T-helper 17 cell (primary cell): ENCODE measurements around the gene POU2F1. TPM values are rescaled to one million over a fixed set of nuclear protein-coding genes. Genes with fewer than 3 reads are reported as not detected.
"Not testable (repeated sequence)": the region's sequence is repeated elsewhere in the genome, so short reads cannot be mapped to it uniquely, and the experiment has no call there.

ENCODE experiments used
- ATAC-seq: fragments of 150-1000 bp; cut with Tn5 transposase; 2 replicates; pipeline ENCODE4 v1.10.0; 2021; ENCODE audit warnings: mild to moderate bottlenecking, moderate library complexity
- DNase-seq, 3 donors: peaks; one replicate each; pipeline versions ENCODE4 v3.0.0 to v3.0.0-alpha.2; 2020 to 2021
- H3K9me3 ChIP-seq: one replicate; pipeline ENCODE4 v1.7.0; 2013; ENCODE audit warnings: low read length, mild to moderate bottlenecking; ENCODE audit not compliant: control insufficient read depth, poor library complexity, severe bottlenecking
- H3K27ac Mint-ChIP-seq: one replicate; pipeline ENCODE4 v1.8.0; 2022; ENCODE audit warnings: mild to moderate bottlenecking, moderate library complexity, mixed read lengths
- H3K27me3 Mint-ChIP-seq: one replicate; pipeline ENCODE4 v1.8.0; 2022; ENCODE audit warnings: mixed read lengths
- H3K36me3 Mint-ChIP-seq: one replicate; pipeline ENCODE4 v1.8.0; 2022; ENCODE audit warnings: low read depth, mixed read lengths
- H3K4me1 Mint-ChIP-seq: one replicate; pipeline ENCODE4 v1.8.0; 2022; ENCODE audit warnings: mild to moderate bottlenecking, mixed read lengths
- H3K4me3 Mint-ChIP-seq: one replicate; pipeline ENCODE4 v1.8.0; 2022; ENCODE audit warnings: mild to moderate bottlenecking, moderate library complexity, mixed read lengths
- total RNA-seq, 4 donors: library from RNA in 2 of 4; stranded (reverse) in 2 of 4; gene quantifications; one replicate each; pipeline ENCODE4 v1.2.3 and lab custom pipeline; 2022 to 2026

POU2F1 gene
- total RNA-seq, 2 donors from 2014 or later: 28.7 to 31.2 TPM

DNA sequence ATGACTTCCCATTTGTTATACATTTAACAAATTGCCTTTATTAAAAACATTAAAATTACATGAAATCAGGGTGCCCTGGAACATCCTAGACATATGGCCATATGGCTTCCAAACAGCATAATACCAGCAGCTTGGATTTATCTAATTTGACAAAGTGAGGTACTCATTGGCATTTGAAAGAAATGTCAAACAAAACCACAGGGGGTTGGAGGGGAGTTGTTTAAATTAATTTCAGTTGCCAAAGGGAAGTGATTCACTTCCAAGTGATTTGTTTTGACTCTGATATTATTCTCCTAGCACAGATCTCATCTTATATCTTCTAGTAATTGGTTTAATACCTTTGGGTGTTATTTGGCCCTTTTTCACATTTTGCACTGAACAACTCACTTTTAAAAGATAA lies 24.5 kb upstream of the POU2F1 start:
- peaks cover 25% of the 10 kb centered on the region for H3K27me3 Mint-ChIP-seq
- no peak overlapping the region for H3K4me3 Mint-ChIP-seq

DNA sequence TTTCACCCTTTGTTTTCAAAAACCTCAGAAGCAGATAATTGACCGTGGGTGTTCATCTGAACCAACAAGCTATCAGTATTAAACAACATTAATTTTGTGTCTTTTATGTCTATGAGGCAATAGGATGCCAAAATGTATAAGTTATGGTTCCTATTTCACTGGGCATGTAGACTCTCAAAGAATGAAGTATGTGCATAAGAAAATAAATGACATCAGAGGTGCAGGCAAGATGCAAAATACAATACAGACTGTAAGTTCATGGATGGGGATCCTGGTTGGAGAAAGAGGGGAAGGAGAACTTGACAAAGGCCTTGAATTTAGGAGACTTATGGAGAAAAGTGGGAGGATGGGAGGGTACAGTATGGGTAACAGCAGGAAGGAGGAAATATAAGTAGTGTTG lies 23.4 kb upstream of the POU2F1 start:
- no peaks in the 10 kb centered on the region for H3K9me3 ChIP-seq
- Mint-ChIP-seq H3K36me3 (peaks cover 2% of the 10 kb centered on the region), H3K27ac (no peak overlapping the region), H3K4me3 (no peak overlapping the region), H3K4me1 (no peaks in the 10 kb centered on the region), H3K27me3 (peaks cover 21% of the 10 kb centered on the region)
- ATAC-seq (no peak), DNase-seq (no peak)

More for the DNA sequence above, 24.5 kb upstream of the POU2F1 start:
- no peak overlapping the region for H3K27ac Mint-ChIP-seq
- DNase-seq (no peak), ATAC-seq (no peak)
- H3K4me1 Mint-ChIP-seq: no peaks in the 10 kb centered on the region
- peaks cover 2% of the 10 kb centered on the region for H3K36me3 Mint-ChIP-seq
- no peaks in the 10 kb centered on the region for H3K9me3 ChIP-seq

DNA sequence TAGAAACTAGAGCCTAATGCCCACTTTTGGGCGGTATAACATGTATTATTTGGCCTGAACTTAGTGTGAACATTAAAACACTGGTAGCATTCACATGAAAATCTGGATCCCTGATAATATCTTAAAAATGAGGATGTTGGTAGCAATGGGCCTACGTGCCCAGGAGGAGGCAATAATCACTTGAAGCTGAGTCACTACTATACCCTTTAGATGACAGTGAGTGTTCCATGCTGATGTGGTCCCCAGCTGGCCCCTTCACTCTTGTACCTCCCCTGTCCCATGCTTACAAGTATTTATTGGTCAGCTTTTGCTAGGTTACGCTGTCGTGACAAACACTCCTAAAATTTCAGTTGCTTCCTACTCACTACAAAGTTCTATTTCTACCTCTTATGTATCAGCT lies 23.0 kb upstream of the POU2F1 start:
- Mint-ChIP-seq H3K36me3 (peaks cover 2% of the 10 kb centered on the region), H3K27me3 (peaks cover 17% of the 10 kb centered on the region), H3K27ac (no peak overlapping the region), H3K4me3 (no peak overlapping the region), H3K4me1 (no peaks in the 10 kb centered on the region)
- H3K9me3 ChIP-seq: no peaks in the 10 kb centered on the region
- ATAC-seq (no peak), DNase-seq (no peak)

DNA sequence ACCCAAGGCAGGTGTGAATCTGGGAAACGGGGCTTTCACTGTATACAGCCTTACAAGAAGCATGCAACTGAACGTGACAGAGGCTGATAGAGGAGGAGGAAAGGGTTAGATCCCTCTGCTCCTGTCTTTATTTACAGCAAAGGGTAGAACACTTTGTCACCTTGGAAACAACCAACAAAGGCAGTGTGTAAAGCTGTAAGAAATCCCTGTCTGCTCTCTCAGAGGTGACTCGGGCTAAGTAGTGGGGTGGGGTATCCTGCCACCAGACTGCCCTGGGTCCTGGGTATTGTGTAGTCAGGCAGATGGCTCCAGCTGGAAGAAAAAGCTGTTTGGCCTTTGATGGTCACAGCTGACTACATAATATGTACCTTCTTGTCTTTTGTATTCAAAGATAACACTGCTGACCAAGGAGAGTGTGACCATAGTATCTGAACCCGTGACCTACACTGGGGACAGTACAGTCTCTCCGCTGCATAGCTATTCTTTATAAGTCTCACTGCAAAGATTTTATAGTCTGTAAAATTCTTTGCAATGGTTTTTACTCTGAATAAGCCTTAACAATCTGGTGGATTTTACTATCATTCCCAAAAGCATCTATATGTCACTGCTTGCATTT lies 22.1 kb upstream of the POU2F1 start:
- no peak overlapping the region for H3K4me3 Mint-ChIP-seq
- no peak for ATAC-seq
- no peaks in the 10 kb centered on the region for H3K36me3 Mint-ChIP-seq
- no peaks in the 10 kb centered on the region for H3K4me1 Mint-ChIP-seq
- no peaks in the 10 kb centered on the region for H3K9me3 ChIP-seq
- DNase-seq: no peak
- no peak overlapping the region for H3K27ac Mint-ChIP-seq
- H3K27me3 Mint-ChIP-seq: peaks cover 10% of the 10 kb centered on the region

DNA sequence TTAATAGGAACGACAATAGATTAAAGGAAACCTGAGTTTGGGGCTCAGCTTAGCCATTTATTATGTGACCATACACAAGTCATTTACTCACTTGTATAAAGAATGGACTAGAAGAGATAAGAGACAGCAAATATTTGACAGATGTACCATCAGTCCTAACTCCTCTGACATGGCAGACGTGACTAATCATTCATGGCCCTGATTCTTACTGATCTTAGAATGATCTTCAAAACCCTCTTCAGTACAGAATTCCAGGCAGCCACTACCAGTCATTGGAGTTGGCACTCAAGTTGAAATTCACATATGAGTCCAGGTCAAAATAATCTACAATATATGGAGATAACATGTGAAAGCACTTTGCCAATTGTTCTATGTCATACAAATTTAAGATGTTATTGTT lies 21.0 kb upstream of the POU2F1 start:
- no peak overlapping the region for H3K4me3 Mint-ChIP-seq
- no peaks in the 10 kb centered on the region for H3K4me1 Mint-ChIP-seq
- H3K27ac Mint-ChIP-seq: no peak overlapping the region
- DNase-seq (no peak), ATAC-seq (no peak)
- H3K9me3 ChIP-seq: no peaks in the 10 kb centered on the region
- H3K27me3 Mint-ChIP-seq: peaks cover 10% of the 10 kb centered on the region
- H3K36me3 Mint-ChIP-seq: no peaks in the 10 kb centered on the region

DNA sequence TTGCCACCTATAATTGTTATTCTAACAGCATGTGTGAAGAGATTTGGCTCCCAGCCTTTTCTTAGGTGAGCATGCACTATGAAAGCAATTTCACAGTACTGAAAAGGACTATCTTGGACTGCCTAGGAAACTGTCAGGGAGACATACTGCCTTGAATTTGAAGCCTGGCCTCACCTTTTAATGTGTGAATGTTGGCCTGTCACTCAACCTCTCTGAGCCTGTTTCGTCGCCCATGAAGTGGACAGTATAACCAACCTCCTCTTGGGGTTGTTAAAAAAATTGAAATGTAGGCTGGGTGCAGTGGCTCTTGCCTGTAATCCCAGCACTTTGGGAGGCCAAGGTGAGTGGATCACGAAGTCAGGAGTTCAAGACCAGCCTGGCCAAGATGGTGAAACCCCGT lies 20.4 kb upstream of the POU2F1 start:
- Mint-ChIP-seq H3K27me3 (peaks cover 10% of the 10 kb centered on the region), H3K4me3 (no peak overlapping the region), H3K27ac (no peak overlapping the region), H3K36me3 (no peaks in the 10 kb centered on the region), H3K4me1 (no peaks in the 10 kb centered on the region)
- ATAC-seq (no peak), DNase-seq (no peak)
- H3K9me3 ChIP-seq: no peaks in the 10 kb centered on the region

DNA sequence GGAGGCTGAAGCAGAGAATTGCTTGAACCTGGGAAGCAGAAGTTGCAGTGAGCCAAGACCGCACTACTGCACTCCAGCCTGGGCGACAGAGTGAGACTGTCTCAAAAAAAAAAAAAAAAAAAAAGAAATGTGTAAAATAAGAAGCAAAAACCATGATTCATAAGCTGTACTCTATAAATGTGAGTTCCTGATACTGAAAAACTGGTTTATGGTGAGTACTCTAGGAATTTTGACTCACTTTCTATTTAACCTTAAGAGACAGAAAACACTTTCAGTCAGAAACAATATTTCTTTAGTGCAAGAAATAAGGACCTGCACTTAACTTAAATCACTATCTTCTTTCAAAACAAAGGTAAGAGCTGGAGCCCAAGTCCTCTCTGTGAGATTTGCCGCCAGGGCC lies 19.9 kb upstream of the POU2F1 start:
- H3K4me3 Mint-ChIP-seq: no peak overlapping the region
- peaks cover 10% of the 10 kb centered on the region for H3K27me3 Mint-ChIP-seq
- H3K4me1 Mint-ChIP-seq: no peaks in the 10 kb centered on the region
- DNase-seq (no peak), ATAC-seq (no peak)
- H3K27ac Mint-ChIP-seq: no peak overlapping the region
- no peaks in the 10 kb centered on the region for H3K9me3 ChIP-seq
- H3K36me3 Mint-ChIP-seq: no peaks in the 10 kb centered on the region

DNA sequence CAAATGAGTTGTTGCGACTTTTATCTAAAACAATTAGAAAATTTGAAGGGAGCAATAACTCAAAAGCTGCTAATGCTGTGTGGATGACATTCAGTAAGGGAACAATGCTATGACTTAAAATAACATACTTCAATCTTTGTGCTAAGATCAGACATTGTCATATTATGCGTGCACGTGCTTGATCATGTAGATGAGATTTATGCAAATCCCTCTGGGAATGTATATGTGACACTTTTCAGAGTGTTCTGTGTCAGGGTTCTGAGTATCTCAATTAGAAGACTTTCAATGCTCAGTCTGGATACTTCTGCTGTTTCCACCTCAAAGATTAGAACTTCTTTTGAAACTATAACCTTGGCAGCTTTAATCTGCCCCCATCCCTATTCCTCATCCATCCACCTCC lies 18.6 kb upstream of the POU2F1 start:
- no peak for ATAC-seq
- Mint-ChIP-seq H3K27ac (no peak overlapping the region), H3K36me3 (peaks cover 2% of the 10 kb centered on the region), H3K4me3 (no peak overlapping the region), H3K27me3 (peaks cover 9% of the 10 kb centered on the region), H3K4me1 (no peaks in the 10 kb centered on the region)
- no peak for DNase-seq
- no peaks in the 10 kb centered on the region for H3K9me3 ChIP-seq

DNA sequence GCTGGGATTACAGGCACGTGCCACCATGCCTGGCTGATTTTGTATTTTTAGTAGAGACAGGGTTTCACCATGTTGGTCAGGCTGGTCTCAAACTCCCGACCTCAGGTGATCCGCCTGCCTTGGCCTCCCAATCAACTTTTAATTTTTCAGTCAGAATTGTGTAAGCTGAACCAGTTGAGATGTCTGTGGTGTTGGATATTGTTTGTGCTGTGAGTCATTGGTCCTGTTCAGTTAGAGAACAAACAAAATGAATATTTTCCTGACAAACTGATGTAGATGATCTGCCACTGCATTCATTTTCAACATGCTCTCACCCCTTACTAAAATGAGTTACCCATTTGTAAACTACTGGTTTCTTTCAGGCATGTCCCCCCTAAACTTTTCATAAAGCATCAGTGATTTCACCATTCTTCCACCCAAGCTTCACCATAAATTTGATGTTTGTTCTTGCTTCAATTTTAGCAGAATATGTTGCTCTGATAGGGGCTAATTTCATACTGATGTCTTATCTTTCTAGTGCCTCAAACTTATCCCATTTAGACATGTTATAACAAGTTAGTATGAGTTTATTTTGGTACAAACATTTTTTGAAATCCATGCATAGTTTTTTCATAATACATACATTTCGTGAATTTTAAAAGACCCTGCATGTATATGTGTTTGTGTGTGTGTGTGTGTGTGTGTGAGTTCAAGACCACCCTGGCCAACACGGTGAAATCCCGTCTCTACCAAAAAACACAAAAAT lies 15.2 kb upstream of the POU2F1 start:
- H3K4me1 Mint-ChIP-seq, DNase-seq, H3K9me3 ChIP-seq, ATAC-seq, H3K36me3 Mint-ChIP-seq, H3K27me3 Mint-ChIP-seq, H3K27ac Mint-ChIP-seq, H3K4me3 Mint-ChIP-seq: not testable (repeated sequence)

DNA sequence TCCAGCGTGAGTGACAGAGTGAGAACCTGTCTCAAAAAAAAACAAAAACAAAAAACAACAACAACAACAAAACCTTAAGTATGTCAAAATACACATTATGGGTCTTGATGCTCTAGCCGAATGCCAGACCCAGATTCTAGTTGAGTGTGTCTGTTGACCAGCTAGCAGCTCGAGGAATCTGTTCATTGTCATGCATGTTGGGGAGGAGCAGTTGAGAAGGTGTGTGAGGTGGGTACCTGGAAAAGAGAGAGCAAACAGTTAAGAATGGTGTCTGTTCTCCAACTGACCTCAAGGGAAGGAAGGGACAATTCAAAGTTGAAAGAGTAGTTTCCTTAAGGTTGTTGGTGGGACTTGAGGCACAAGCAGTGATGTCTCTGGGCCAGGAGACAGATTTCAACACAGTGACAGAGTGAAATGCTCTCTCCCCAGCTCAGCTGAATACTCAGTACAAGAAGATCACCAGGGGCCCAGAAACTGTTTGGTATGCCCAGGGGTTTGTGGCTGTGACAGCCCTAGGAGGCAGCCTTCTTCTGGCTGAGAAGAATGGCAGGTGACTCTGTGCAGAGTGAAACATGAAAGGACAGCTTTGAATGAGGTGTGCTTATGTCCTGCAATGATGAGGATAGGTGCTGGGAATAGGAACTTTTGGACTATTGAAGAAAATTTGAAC lies 14.4 kb upstream of the POU2F1 start:
- H3K36me3 Mint-ChIP-seq: peaks cover 2% of the 10 kb centered on the region
- ATAC-seq: no peak
- H3K27me3 Mint-ChIP-seq: no peaks in the 10 kb centered on the region
- H3K27ac Mint-ChIP-seq: no peak overlapping the region
- DNase-seq: no peak
- H3K9me3 ChIP-seq: no peaks in the 10 kb centered on the region
- no peak overlapping the region for H3K4me3 Mint-ChIP-seq
- no peaks in the 10 kb centered on the region for H3K4me1 Mint-ChIP-seq

DNA sequence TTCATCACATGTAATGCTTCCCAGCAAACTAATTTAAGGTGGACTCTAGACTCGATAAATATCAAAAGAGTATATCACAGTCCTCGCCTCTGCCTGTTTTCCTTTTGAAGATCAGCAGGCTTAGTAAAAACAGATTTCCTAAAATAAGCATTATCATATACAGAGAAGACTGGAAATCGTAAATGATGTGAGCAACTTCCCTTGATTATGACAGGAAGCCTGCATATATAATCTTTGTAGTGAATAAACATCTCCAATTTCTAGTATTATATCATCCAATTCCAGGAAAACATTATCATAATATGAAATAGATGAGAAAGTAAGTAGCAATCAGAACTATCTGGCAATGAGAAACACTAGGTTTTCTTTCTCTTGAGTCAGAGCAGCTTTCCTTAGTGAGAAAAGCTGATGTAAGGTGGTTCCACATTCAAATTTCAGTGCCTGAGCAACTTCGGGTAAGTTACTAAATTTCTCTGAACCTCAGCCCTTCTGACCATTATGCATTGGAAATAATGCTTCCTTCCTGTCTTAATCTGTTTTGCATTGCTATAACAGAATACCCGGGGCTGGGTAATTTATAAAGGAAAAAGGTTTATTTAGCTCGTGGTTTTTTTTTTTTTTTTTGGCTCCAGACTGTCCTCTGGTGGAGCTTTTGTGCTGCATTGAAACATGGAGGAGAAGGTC lies 12.6 kb upstream of the POU2F1 start:
- Mint-ChIP-seq H3K4me3 (no peak overlapping the region), H3K36me3 (peaks cover 2% of the 10 kb centered on the region), H3K4me1 (no peaks in the 10 kb centered on the region), H3K27me3 (no peaks in the 10 kb centered on the region), H3K27ac (no peak overlapping the region)
- ATAC-seq (no peak), DNase-seq (no peak)
- no peaks in the 10 kb centered on the region for H3K9me3 ChIP-seq

DNA sequence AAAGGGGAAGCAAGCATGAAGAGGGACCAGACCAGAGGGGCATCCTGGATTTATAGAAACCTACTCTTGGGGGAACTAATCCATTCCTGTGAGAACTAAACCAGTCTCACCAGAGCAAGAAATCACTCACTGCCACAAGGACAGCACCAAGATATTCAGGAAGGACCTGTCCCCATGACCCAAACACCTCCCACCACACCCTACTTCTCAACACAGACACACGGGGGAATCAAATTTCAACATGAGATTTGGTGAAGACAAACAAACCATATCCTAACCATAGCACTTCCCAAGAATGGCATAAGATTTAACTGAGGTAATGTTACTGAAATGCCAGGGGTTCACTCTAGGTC lies 12.1 kb upstream of the POU2F1 start:
- no peak overlapping the region for H3K27ac Mint-ChIP-seq
- ATAC-seq: no peak

DNA sequence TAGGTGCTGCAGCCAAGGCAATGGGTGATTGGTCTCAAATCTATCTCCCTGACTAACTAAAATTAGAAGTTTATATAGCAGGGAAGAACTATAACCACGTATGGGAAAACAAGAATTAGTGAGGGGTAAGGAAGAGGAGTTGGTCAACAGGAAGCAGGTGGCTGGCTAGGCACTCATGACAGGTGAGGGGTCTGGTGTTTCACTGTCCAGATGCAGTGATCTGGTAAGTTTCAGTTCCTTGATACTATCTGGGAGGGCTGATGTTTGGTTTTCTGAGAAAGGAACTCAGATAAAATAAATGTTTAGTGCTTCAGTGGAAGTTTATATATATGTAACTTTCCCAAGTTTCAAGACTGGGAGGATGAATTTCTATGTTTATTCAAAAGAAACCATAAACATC lies 11.6 kb upstream of the POU2F1 start:
- Mint-ChIP-seq H3K4me3 (no peak overlapping the region), H3K36me3 (peaks cover 5% of the 10 kb centered on the region), H3K4me1 (no peaks in the 10 kb centered on the region), H3K27me3 (peaks cover 2% of the 10 kb centered on the region), H3K27ac (no peak overlapping the region)
- DNase-seq (no peak), ATAC-seq (no peak)
- H3K9me3 ChIP-seq: no peaks in the 10 kb centered on the region

More for the DNA sequence above, 12.1 kb upstream of the POU2F1 start:
- Mint-ChIP-seq H3K4me1 (no peaks in the 10 kb centered on the region), H3K27me3 (no peaks in the 10 kb centered on the region), H3K4me3 (no peak overlapping the region), H3K36me3 (peaks cover 2% of the 10 kb centered on the region)
- H3K9me3 ChIP-seq: no peaks in the 10 kb centered on the region
- DNase-seq: no peak
